ENCODE data around the gene PEPD.

The PEPD gene

DNA sequence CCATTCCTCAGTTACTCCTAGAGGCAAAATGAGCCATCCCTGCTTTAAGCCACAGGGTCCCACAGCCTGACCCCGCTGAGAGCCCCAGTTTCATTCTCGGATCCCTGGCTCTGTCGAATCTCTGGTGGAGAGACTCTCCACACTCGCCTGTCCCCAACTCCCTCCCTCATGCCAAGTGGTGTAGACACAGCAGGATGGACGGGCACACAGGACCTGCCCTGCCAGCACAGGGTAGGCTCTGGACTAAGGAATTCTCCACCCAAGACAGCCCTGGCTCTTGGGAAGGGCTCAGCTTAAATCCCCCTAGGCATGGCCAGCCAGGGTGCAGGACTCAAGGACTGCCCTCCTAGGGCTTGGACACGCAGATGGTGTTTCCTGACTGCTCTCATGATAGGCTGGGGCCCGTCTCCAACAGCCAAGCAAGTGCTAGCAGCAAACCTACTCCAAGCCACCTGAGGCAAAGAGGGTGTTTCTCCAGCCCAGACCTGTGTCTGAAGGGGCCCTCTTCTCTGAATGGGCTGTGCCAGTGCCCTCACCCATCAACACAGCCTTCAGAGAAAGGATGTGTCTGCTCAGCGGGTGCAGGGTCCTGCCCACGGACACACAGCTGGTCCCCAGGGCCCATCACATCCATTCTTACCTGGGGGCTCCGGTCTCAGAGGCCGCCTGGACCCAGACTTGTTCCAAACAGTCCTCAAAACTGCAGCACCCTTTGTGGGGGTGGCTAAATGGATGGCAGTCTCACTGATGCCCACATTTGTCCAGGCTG lies 65.3 kb downstream of the PEPD start:
- DNase-seq, result no peak

DNA sequence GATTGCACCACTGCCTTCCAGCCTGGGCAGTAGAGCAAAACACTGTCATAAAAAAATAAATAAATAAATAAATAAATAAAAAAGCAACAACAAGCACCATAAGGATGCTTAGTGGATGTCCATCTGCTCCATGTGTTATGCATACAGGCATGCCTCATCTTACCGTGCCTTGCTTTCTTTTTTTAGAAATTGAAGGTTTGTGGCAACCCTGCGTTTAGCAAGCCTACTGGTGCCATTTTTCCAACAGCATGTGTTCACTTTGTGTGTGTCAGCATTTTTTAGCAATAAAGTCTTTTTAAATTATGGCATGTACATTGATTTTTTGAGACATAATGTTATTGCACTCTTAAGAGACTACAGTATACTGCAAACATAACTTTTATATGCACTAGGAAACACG lies 68.3 kb downstream of the PEPD start:
- no peak for DNase-seq

DNA sequence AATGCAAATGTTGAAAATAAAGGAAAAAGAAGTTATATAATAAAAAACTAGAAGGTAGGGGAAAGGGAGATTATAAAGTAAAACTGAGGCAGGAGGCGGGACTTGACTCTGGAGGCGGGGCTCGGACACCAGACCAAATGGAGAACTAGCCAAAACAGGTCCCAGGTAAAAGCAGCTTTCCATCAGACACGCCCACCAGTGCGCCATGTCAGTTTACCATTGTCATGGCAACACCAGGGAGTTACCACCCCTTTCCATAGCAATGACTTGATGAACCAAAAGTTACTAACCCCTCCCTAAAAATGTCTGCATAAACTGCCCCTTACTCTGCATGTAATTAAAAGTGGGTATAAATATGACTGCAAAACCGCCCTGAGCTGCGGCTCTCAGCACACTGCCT lies 70.9 kb downstream of the PEPD start:
- DNase-seq, result no peak

DNA sequence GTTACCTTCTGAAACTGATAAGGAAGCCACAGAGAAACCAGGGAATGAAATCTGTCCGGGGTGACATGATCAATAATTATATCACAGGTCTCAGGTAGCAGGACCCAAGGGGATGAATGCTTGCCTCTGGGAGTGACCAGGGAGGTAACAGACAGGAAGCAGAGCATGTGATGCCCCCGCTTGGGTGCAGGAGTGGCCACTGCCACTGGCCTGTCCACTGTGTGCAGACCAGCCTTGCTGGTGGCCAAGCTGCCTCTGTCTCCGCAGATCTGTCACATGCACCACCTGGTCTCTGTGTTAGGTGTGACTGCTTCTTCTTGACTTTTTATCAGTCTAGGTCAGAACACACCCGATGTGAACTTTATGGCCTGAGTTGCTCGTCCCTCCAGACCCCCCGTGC lies 71.8 kb downstream of the PEPD start:
- no peak for DNase-seq

DNA sequence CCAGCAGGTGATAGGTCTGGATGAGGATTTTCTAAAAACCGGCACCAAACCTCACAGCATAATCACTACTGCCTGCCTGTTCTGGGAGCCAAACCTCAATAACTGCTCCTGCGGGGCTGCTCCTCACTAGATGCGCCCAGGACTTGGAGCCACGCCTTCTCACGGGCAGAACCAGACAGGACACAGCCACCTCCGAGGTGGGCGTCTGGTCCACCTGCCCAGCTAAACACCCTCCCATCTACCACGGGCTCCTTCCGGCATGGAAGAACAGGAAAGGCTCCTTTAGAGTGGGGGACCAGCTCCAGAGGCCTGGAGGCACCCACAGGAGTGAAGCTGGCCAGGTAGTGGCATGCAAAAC lies 73.5 kb downstream of the PEPD start:
- no peak for DNase-seq

DNA sequence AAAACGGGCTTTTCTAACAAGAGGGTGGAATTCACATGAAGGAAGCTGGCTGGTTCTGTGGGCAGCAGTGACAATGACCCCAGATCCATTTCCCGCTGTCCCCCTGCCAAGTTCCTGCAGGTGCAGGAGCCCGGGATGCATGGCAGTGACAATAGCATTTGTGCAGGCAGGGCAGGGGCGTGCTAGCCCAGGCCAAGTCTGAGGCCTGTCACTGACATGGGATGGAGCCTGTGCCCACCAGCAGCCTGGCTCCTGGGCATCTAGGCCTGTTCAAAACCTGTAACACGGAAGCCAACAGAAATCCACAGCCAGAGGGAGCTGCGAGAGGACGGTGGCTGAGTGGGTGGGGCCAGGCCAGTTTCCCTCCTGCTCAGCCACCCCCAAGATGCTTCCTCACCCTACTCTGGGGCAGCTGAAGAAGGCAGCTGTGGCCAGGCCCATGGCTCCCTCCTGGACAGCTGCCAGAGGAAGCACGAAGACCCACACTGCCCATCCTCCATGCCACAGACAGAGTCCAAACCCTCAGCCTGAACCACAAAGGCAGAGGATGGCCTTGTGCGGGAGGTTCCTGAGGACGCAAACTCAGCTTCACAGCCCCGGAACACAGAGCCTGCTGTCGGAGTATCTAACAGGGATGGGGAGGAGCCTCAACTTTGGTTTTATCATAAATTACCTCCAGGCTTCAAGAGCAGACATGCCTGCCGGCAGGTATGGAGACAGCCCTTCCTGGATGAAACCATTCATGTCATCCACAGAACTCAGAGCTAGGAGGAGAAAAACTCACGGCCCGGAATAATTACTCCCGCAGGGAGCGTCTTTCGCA lies 74.0 kb downstream of the PEPD start:
- no peak for DNase-seq

DNA sequence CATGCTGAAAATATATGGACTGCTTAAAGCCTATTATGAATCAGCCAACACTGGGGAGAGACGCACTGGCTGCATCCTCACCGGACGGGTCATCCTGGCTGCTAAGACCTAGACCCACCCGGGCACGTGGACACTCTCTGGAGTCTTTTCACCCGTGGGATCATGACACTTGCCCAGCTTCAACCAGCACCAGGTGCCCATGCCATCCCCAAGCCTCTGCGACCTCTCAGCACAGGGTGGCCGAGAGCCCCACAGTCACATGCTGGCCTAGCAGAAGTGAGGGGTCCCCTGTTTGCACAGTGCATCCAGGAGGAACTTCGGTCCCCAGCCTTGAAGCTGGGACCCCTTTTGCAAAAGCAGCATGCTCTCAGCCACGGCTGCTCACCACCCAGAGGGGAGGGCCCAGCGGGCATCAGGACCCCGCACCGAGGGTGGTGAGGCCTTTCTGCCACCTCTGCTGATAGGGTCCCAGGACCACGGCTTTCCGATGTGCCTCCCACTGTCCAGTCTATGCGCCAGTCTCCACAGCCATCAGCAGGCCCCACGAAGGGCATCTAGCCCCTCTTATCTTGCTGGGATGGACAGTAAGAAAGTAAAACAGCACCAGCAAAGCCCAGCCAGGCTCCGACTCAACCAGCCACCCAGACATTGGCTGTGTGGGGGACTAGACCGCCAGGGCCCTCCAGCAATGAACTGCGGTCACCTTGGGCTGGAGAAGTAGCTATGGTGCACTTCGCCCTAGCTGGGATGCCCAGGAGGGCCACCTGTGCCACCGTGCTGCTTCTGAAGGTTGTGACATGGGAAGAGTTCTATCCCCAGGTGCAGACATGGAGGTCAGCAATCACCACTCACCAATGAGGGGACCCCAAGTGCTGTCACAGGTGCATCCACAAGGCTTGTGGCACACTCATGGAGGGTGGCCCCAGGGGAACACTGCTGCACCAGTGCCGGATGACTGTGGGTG lies 75.0 kb downstream of the PEPD start:
- no peak for DNase-seq

DNA sequence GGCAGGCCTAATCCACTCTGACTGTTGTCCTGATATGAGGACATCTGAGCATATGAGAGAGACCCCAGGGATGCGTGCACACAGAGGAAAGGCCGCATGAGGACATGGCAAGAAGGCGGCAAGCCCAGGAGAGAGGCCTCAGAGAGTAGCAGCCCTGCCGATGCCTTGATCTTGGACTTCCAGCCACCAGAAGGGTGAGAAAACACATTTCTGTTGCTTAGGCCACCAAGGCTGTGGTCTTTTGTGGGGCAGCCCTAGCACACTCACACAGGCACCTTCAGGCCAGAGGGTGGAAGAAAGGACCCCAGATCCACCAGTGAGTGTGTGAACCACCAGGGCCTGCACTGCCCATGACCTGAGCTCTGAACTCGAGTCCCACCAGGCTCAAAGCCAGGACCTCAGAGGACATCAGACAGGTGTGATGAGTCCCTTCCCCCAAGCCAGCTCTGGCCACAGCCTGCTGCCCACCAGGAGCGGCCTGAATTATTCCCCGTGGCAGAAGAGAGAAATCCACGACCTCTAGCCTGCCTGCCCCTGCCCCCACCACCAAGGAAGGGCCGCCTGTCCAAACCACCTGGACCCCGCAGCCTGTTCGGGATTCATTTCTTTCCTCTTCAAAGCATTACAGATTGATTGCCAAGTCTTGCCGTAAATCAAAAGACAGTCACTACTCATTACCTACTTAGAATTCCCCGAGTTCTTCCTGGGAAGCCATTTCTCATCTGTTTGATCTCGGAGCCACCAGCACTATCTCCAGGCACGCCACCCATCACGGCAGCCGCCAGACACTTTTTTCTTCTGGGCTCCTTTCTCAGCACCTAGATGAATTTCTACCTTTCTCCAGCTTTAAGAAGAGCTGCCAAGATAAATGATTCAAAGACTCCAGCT lies 75.9 kb downstream of the PEPD start:
- DNase-seq, result no peak

DNA sequence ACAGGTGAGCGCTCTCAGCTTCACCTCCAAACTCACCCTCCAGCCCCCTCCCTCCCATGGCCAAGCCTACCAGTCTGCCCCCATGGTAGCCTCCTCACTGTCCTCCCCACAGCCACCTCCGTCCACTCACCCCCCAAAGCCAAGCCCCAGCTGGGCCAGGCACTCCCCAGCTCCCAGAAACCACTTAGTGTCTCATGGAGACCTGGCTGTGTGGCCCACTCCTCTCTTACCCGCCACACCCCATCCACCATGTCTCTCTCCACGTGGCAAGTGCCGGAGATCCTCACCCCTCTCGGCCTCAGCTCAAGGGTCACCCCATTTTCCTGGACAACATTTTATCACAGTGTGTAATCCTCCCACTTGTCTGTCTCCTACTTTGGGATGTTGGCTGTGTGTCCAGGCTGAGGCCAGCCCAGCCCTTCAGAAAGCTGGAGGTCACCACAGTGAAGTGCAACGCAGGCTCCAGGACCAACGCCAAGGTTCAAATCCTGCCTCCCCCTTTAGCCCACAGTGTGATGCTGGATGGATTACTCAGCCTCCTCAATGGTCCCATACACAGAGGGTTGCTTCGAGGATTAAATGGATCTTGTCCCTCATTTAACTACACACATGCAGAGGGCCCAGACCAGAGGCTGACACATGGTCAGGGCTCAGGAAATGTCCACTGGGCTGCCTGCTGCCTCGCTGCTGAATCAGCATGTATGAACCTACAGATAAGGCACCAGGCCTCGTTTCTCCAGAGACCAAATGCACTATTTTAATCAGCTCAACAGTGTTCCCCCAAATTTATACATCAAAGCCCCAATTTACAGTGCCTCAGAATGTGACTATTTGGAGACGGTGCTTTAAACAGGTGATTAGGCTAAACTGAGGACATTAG lies 76.8 kb downstream of the PEPD start:
- DNase-seq, result no peak

DNA sequence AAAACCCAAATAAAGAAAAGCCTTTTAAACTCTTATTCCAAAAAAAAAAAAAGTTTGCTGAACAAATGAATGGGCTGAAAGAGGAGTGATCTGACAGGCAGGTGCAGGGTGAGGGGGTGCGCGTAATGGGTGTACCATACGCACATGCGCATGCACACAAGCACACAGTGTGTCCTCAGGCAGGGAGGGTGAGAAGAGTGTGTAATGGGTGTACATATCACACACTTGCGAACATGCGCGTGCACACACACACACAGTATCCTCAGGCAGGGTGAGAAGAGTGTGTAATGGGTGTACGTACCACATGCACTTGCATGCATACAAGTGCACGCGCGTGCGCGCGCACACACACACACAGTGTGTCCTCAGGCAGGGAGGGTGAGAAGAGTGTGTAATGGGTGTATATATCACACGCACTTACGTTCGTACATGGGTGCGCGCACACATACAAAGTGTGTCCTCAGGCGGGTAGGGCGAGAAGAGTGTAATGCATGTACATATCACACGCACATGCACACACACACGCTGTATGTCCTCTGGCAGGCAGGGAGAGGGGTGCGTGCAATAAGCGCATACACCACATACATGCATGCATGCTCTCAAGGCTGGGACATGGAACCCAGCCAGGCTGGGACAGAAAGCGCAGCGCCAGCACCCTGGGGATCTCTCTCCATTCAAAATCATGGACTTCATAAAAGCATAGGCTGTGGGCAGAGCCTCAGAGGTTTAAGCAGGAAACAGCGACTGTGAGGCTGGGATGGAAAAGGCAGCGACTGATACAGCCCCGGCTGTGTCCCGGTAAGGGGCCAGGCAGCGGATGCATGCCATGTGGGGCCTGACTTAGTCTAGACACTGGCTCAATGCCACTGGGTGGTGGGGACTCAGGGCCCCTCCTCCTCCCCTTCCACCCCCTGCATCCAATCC lies 77.7 kb downstream of the PEPD start:
- no peak for DNase-seq

DNA sequence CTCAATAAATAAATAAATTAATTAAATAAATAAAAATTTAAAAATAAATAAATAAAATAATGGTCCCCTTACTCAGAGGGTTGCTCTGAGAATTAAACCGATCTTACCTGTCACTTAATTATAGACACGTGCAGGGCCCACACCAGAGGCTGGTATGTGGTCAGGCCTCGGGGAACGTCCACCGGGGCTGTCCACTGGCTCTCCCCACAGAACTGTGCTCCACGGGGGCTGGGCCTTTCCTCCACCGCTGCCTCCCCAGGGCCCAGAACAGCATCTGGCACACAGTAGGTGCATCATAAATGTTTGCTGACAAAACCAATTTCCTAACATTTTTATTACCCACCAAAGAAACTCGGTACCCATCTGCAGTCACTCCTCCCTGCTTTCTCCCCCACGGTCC lies 78.9 kb downstream of the PEPD start:
- no peak for DNase-seq

DNA sequence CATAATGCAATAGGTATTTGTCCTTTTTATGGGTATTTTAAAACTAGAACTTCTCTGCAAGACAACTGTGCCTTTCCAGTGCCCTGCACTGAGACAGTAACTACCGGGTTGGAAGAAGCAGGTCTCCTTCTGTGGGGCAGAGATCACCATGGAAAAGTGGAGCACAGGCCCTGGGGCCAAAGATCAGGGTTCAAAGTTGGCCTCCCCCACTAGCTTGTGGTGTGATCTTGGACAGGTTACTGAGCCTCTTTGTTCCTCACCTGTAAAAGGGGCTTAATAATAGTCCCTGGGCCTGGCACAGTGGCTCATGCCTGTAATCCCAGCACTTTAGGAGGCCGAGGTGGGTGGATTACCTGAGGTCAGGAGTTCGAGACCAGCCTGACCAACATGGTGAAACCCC lies 79.8 kb downstream of the PEPD start:
- DNase-seq, result no peak

DNA sequence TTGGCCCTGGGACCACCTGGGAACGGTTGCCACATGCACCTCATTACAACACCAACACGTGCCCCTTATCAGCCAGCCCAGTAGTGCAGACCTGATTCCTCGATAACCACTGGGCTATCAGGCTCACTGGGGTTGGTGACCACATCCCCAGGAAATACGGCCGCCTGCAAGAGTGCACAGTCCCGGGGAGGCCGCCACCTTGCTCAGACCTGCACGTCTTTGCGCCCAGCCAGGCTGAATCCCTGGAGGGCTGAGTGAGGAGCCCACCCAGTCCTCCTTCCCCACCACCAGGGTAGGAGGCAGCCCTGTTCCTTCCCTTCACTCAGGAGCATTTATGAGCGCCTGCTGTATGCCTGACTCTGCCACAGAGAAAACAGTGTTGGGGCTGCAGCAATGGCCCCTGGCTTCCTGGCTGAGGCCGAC lies 80.3 kb downstream of the PEPD start:
- DNase-seq, result no peak

DNA sequence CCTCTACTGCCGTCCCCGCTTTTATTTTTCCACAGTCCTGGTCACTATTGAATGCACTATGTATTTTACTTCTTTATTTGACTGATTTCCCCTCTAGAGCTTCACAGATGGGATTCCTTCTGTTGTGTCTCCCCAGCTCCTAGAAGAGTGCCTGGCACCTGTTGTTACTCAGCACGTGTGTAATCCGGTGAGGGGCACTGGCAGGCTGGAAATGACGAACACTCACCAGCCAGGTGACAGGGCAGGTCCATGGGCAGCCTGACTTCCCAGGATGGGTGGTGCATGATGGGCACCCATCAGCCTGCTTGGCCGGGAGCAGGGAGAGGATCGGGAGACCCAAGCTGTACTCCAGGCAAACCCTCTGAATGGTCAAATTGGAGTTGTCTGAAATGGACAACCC lies 80.9 kb downstream of the PEPD start:
- DNase-seq, result no peak

DNA sequence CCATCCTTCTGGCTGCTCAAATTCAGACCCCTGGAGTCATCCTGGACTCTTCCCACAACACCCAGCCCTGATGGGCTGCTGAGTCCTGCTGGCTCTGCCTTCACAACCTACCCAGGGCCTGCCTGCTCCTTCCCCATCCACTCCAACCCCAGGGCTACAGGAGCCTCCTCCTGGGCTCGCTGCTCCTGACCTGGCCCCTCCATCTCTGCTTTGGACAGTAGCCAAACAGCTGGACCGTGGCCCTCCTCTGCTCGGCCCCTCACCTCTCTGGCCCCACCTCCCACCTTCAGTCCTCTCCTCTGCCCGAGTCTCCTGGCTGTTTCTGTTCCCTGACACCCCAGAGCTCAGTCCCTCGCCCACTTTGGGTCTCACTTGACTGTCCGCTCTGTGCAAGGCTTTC lies 81.3 kb downstream of the PEPD start:
- DNase-seq, result no peak

DNA sequence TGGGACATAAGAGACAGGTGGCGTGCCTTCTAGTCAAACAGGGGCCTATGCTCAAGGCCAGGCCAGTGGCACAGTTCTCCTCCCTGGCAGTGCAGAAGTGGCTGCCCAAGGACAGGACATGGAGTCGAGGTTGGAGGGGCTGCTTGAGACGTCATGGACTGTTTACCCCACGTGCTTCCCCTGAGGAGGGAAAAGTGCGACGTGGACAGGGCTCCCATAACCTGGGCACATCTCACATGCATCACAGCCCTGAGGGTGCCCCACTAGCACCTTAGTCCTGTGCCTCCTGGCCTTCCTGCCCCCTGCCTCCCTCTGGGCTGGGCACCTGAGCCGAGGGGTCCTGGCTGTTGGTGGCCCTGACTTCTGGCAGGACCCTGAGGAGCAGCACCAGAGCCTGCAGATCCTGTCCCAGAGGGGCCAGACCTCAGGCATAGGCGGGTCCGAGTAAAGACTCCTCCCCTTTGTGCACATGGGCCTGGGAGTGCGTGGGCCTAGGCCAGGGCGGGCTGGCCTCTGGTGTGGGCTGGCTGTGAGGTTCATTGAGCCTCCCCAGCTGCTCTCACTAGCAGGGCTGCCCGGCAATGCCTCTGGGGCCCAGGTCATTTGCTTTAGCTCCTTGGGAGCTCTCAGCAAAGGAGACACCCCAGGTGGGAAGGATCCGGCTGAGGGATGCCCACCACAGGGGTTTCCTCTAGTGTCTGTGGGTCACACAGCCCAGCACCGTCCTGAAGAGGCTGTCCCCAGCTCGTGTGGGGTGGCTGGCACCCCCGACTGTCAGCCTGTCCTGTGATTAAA lies 82.4 kb downstream of the PEPD start:
- no peak for DNase-seq

DNA sequence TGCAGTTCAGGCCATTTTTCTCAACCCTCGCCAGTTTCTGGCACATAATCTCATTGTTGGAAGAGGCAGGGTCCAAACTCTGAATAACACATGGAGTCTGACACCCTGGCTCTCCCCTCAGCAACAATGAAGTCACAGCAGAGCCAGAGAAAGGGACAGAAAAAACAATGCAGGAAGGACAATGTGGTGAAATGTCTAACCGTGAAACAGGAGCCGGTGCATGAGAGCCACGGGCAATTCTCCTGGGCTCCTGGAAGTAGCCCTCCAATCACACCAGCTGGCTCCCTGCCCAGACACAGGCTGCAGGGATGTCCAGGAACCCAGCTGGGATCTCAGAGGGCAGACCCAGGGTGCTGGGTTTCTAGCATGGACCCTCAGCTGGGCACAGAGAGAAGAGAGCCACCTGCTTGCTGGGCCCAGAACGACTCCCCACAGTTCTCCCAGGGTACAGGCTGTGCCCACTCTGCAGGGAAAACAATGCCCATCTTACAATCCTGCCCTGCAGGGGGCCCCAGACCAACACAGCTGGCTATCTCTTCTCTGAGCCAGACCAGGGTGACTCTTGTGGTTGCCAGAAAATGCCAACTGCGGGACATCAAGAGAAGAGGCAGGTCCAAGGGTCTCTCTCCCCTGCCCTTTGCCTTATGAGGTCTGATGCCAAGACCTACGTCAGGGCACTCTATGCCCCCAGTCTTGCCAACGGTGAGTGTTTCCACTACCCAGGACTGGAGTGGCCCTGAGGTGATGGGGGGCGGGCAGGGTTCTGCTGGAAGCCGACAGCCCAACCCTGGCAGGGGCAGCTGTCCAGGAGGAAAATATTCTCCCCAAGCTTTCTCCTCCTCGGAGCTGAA lies 83.5 kb downstream of the PEPD start:
- no peak for DNase-seq

DNA sequence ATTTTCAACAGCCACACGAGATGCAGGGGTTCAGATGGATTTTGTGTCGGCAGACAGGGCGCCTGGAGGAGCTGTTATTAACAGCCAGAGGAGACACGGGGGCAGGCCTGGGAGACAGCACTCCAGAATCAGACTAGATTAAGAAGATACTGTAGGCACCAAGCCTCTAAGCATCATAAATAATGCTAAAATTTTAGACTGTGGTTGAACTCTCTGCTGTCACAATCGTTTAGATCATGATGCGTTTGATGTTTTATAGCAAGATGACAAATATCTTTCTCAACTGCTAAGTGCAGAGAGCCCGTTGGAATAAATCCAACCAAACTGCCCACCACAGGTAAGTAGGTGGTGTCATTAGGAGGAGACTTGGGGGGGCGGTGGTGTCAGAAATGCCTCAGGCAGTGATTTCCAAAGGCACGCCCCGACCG lies 84.2 kb downstream of the PEPD start:
- DNase-seq, result no peak
